HFFc6 (cell line): Measurements from ENCODE around the gene CDK12. TPM values are rescaled to one million over a fixed set of nuclear protein-coding genes. Genes with fewer than 3 reads are reported as not detected.
"Not testable (repeated sequence)": the region's sequence is repeated elsewhere in the genome, so short reads cannot be mapped to it uniquely, and the experiment has no call there.

Experiments
- DNase-seq: peaks from one replicate; pipeline ENCODE4 v3.0.0-alpha.2; 2018
- H3K27ac Mint-ChIP-seq: 2 replicates; pipeline ENCODE4 v1.8.0; 2020; ENCODE audit warnings: mild to moderate bottlenecking, mixed read lengths
- H3K27me3 Mint-ChIP-seq: 2 replicates; pipeline ENCODE4 v1.8.0; 2021; ENCODE audit warnings: mild to moderate bottlenecking, moderate library complexity, mixed read lengths; ENCODE audit not compliant: insufficient read depth
- H3K36me3 Mint-ChIP-seq: 2 replicates; pipeline ENCODE4 v1.8.0; 2021; ENCODE audit warnings: low read depth, mixed read lengths
- H3K4me1 Mint-ChIP-seq: 2 replicates; pipeline ENCODE4 v1.8.0; 2020; ENCODE audit warnings: low read depth, mixed read lengths
- H3K4me3 Mint-ChIP-seq: 2 replicates; pipeline ENCODE4 v1.8.0; 2020; ENCODE audit warnings: mild to moderate bottlenecking, moderate library complexity, mixed read lengths
- H3K9me3 Mint-ChIP-seq: 2 replicates; pipeline ENCODE4 v1.8.0; 2020; ENCODE audit warnings: mild to moderate bottlenecking, mixed read lengths
- CTCF ChIP-seq: fragments of 200-600 bp; sonication (generic); IDR thresholded peaks from 2 replicates; pipeline ENCODE4 v1.5.0; 2021; ENCODE audit warnings: antibody characterized with exemption, mild to moderate bottlenecking
- total RNA-seq, 6 experiments: library from RNA; stranded (reverse); fragmentation: NEBNext Ultra II Directional; extraction: Animal tissue kit (Norgen Biotek cat#: 25700); gene quantifications; 2 replicates in 1 of 6; 3 replicates in 5 of 6; pipeline ENCODE4 v1.2.3, GENCODE V29; 2021

CDK12 gene
- total RNA-seq, 6 experiments from 2014 or later, result 42.2 to 48.5 (median 44.1) TPM

GRCh38 chr17:39487946-39488345, 26.7 kb downstream of the CDK12 start:
- H3K27me3 Mint-ChIP-seq, result no peaks in the 10 kb centered on the region
- H3K36me3 Mint-ChIP-seq, result peaks cover 9% of the 10 kb centered on the region; the same call in 1 of the 2 replicates
- no peak for TF ChIP-seq CTCF
- H3K9me3 Mint-ChIP-seq, result no peaks in the 10 kb centered on the region
- peak overlapping the region; percentile 17 for H3K27ac Mint-ChIP-seq
- no peak overlapping the region for H3K4me3 Mint-ChIP-seq
- DNase-seq, result no peak
- peaks cover 32% of the 10 kb centered on the region for H3K4me1 Mint-ChIP-seq

- not testable (repeated sequence) for H3K4me1 Mint-ChIP-seq, H3K27me3 Mint-ChIP-seq, H3K27ac Mint-ChIP-seq, H3K4me3 Mint-ChIP-seq, DNase-seq, H3K9me3 Mint-ChIP-seq
- peaks cover 24% of the 10 kb centered on the region for H3K36me3 Mint-ChIP-seq
Observed at GRCh38 chr17:39496921-39497320, 35.6 kb downstream of the CDK12 start.

- no peak overlapping the region for H3K27ac Mint-ChIP-seq
Observed at GRCh38 chr17:39507511-39507910, 46.2 kb downstream of the CDK12 start.

GRCh38 chr17:39508987-39509386, 47.7 kb downstream of the CDK12 start:
- DNase-seq, result no peak
- TF ChIP-seq CTCF, result no peak
- Mint-ChIP-seq H3K36me3 (peaks cover 36% of the 10 kb centered on the region), H3K4me3 (no peak overlapping the region), H3K27ac (no peak overlapping the region), H3K27me3 (no peaks in the 10 kb centered on the region), H3K9me3 (no peaks in the 10 kb centered on the region), H3K4me1 (no peaks in the 10 kb centered on the region)

More at GRCh38 chr17:39507511-39507910, 46.2 kb downstream of the CDK12 start:
- Mint-ChIP-seq H3K4me3 (no peak overlapping the region), H3K36me3 (peaks cover 43% of the 10 kb centered on the region), H3K9me3 (no peaks in the 10 kb centered on the region), H3K27me3 (no peaks in the 10 kb centered on the region), H3K4me1 (no peaks in the 10 kb centered on the region)
- no peak for TF ChIP-seq CTCF
- DNase-seq, result no peak

GRCh38 chr17:39513309-39513708, 52.0 kb downstream of the CDK12 start:
- Mint-ChIP-seq H3K36me3 (peaks cover 44% of the 10 kb centered on the region), H3K27ac (0 out of 2 replicates have a peak overlapping the region, but pooled peaks have one; percentile 45), H3K9me3 (no peaks in the 10 kb centered on the region), H3K4me1 (no peaks in the 10 kb centered on the region), H3K27me3 (no peaks in the 10 kb centered on the region), H3K4me3 (no peak overlapping the region)
- no peak for TF ChIP-seq CTCF
- DNase-seq, result no peak

GRCh38 chr17:39513915-39514314, 52.6 kb downstream of the CDK12 start:
- Mint-ChIP-seq H3K9me3 (no peaks in the 10 kb centered on the region), H3K27me3 (no peaks in the 10 kb centered on the region), H3K4me3 (no peak overlapping the region), H3K27ac (no peak overlapping the region), H3K36me3 (peaks cover 44% of the 10 kb centered on the region), H3K4me1 (no peaks in the 10 kb centered on the region)
- no peak for DNase-seq
- TF ChIP-seq CTCF, result no peak
